Lower leg skin (tissue), 4 donors: ENCODE measurements around the gene B4GALT6. TPM values are rescaled to one million over a fixed set of nuclear protein-coding genes. Genes with fewer than 3 reads are reported as not detected.

Experiments
- DNase-seq, 2 donors: peaks; one replicate each; pipeline ENCODE4 v3.0.0-alpha.2; 2019; ENCODE audit warnings: low spot score in 2 of 2
- H3K4me3 ChIP-seq: fragments of 200-600 bp; sonication (generic); 2 replicates; pipeline ENCODE4 v1.5.1; 2017; ENCODE audit warnings: mild to moderate bottlenecking, low read depth; ENCODE audit not compliant: poor library complexity, severe bottlenecking
- CTCF ChIP-seq, 3 donors: fragments of 450-650 bp; IDR thresholded peaks; one replicate each; pipeline ENCODE4 v1.5.1; 2016; ENCODE audit warnings: antibody characterized with exemption in 3 of 3, mild to moderate bottlenecking in 3 of 3, moderate library complexity in 2 of 3
- POLR2A ChIP-seq, 2 donors: fragments of 450-650 bp; IDR thresholded peaks; one replicate each; pipeline ENCODE4 v1.6.1; 2016 to 2017; ENCODE audit warnings: antibody characterized with exemption in 2 of 2, mild to moderate bottlenecking in 1 of 2, moderate library complexity in 1 of 2
- WGBS, 2 donors: methylation state at CpG; one replicate each; pipeline ENCODE4 v1.1.5; 2018; 5-methylcytosine and 5-hydroxymethylcytosine counted together
- intact Hi-C: fragments of 100-400 bp; cut with DNase I; formaldehyde crosslinking; loops from one replicate; pipeline ENCODE4 v1.15.0; 2023; ENCODE audit warnings: low total_unique reads
- total RNA-seq, 4 donors: library from RNA; depleted of rRNA; stranded (reverse); fragments of >200 nt; gene quantifications; one replicate each; pipeline ENCODE4 v1.1.0, GENCODE V29; 2016

B4GALT6 gene
- total RNA-seq, 4 donors from 2014 or later, result 1.3 to 2.1 (median 1.6) TPM

- WGBS, 2 donors, result 87 to 89% methylated on average over 3 of the region's 3 CpGs
- intact Hi-C loops, result no loop called here
These were observed 32.0 kb upstream of the B4GALT6 start for GRCh38 chr18:31716362-31716761.

DNA sequence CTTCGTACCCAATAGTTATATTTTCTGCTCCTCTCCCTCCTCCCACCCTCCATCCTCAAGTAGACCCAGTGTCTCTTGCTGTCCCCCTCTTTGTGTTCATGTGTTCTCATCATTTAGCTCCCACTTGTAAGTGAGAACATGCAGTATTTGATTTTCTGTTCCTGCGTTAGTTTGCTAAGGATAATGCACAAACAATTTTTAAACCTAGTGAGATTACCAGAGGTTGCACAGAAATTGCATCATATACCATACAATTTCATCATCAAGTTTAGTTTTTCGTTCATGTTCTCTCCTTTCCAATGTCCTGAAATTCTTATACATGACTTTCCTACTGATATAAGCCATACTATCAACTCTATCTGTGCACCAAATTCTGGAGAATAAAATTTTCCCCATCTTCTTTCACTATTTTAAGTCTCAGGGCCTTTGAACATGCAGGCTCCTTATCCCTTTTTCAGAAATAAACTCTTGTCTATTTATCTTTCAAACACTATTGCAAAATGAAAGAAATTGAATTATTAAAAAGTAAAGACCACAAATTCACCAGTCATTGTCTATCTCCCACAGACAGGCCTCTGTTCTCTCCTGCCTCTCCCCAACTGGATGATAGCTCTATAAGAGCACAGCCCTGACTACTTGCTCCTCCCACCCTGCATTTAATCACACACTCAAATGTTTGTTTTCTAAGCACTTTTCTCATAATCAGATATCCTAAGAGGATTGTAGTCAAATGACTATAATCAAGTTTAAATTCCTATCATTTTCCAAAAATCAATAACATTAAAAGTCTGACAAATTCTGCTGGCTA is 27.2 kb upstream of the B4GALT6 start:
- intact Hi-C loops, result no loop called here
- 78 to 89% methylated on average over 3 of the region's 3 CpGs for WGBS, 2 donors
- TF ChIP-seq CTCF (IDR thresholded peaks at IDR 0.05) (no peak), POLR2A (IDR thresholded peaks at IDR 0.05) (no peak)
- DNase-seq, result no peak
- H3K4me3 ChIP-seq, result no peak overlapping the region

More at GRCh38 chr18:31716362-31716761, 32.0 kb upstream of the B4GALT6 start:
- DNase-seq, result no peak
- H3K4me3 ChIP-seq, result no peak overlapping the region
- TF ChIP-seq CTCF (IDR thresholded peaks at IDR 0.05) (no peak), POLR2A (IDR thresholded peaks at IDR 0.05) (no peak)

DNA sequence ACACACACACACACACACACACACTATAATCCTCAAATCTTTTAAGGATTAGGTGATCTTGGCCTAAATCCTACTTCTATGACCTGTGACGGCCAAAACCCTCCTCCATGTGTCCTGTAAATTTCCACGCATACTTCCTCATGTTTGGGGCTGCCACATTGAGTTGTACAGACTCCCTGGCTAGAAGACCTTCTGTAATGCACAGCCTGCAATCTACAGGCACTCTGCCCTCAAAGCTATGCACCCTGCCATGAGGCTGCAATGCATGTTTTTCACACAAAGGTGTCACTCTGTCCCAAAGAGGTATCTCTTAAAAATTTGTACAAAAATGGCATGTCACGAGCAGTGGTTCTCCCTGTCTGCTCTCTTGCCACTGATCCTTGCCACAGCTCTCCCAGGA is 26.4 kb upstream of the B4GALT6 start:
- TF ChIP-seq POLR2A (IDR thresholded peaks at IDR 0.05) (no peak), CTCF (IDR thresholded peaks at IDR 0.05) (no peak)
- intact Hi-C loops, result no loop called here
- no peak for DNase-seq
- no peak overlapping the region for H3K4me3 ChIP-seq
- WGBS, 2 donors, result 59 to 77% methylated on average over 3 of the region's 3 CpGs

GRCh38 chr18:31707815-31708214 is 23.4 kb upstream of the B4GALT6 start:
- TF ChIP-seq POLR2A (IDR thresholded peaks at IDR 0.05) (no peak), CTCF (IDR thresholded peaks at IDR 0.05) (no peak)
- H3K4me3 ChIP-seq, result no peak overlapping the region
- DNase-seq, result no peak
- intact Hi-C loops, result no loop called here

- H3K4me3 ChIP-seq, result no peak overlapping the region
- no peak for DNase-seq
- TF ChIP-seq CTCF (IDR thresholded peaks at IDR 0.05), result no peak
- no peak for TF ChIP-seq POLR2A (IDR thresholded peaks at IDR 0.05)
- WGBS, 2 donors, result 76 to 99% methylated on average over 3 of the region's 3 CpGs
- intact Hi-C loops, result no loop called here
These were observed 18.1 kb upstream of the B4GALT6 start for GRCh38 chr18:31702449-31702848.

DNA sequence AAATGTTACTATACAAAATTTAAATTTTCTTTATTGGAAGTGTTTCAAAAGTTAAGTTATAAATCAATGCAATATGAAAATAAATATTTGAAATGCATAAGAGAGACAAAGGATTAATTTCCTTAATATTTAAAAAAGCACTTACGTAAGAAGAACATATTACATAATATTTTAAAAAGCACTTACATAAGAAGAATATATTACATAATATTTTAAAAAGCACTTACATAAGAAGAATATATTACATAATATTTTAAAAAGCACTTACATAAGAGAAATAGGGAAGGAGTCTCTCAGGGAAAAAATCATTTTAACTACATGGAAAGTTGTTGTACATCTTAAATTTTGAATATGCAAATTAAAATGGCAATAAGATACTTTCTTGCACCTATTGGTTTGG is 17.4 kb upstream of the B4GALT6 start:
- no peak for TF ChIP-seq POLR2A (IDR thresholded peaks at IDR 0.05)
- TF ChIP-seq CTCF (IDR thresholded peaks at IDR 0.05), result no peak
- H3K4me3 ChIP-seq, result no peak overlapping the region
- no peak for DNase-seq
- intact Hi-C loops, result loop anchor here (1.0 kb wide), 1 partner anchor 13 kb away; no protein-coding TSS in a partner anchor
- WGBS, 2 donors, result 58 to 60% methylated on average over 1 of the region's 1 CpG
